Measurements from ENCODE around the gene NRF1. TPM values are rescaled to one million over a fixed set of nuclear protein-coding genes. Genes with fewer than 3 reads are reported as not detected.
"Not testable (repeated sequence)": the region's sequence is repeated elsewhere in the genome, so short reads cannot be mapped to it uniquely, and the experiment has no call there.

The NRF1 gene
- total RNA-seq, 2 experiments from 2014 or later, result 25.9 to 28.7 TPM

DNA sequence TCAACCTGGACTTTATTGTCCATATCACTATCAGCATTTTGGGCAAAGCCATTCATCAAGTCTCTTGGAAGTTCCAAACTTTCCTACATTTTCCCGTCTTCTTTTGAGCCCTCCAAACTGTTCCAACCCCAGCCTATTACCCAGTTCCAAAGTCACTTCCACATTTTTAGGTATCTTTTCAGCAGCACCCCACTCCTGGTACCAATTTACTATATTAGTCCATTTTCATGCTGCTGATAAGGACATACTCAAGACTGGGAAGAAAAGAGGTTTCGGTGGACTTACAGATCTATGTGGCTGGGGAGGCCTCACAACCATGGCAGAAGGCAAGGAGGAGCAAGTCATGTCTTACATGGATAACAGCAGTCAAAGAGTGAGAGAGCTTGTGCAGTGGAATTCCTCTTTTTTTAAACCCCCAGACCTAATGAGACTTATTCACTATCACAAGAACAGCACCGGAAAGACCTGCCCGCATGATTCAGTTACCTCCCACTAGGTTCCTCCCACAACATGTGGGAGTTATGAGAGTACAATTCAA lies 50.2 kb downstream of the NRF1 start:
- H3K4me3 Mint-ChIP-seq, result no peak overlapping the region
- no peak overlapping the region for H3K27ac Mint-ChIP-seq
- no peaks in the 10 kb centered on the region for H3K4me1 Mint-ChIP-seq
- peaks cover 23% of the 10 kb centered on the region for H3K9me3 Mint-ChIP-seq
- ChIA-PET POLR2A (no interaction called here), CTCF (no interaction called here)
- DNase-seq, result no peak
- no peaks in the 10 kb centered on the region for H3K27me3 Mint-ChIP-seq
- H3K36me3 Mint-ChIP-seq (ENCODE audit: low read depth), result peaks cover 56% of the 10 kb centered on the region

DNA sequence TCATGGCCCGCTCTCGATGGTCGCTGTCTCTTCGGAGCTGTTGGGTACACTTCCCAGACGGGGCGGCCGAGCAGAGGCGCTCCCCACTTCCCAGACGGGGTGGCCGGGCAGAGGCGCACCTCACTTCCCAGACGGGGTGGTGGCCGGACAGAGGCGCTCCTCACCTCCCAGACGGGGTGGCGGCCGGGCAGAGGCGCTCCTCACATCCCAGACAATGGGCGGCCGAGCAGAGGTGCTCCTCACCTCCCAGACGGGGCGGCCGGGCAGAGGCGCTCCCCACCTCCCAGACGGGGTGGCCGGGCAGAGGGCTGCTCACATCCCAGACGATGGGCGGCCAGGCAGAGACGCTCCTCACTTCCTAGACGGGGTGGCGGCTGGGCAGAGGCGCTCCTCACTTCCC lies 51.7 kb downstream of the NRF1 start:
- DNase-seq, H3K27ac Mint-ChIP-seq, H3K27me3 Mint-ChIP-seq, POLR2A ChIA-PET, H3K4me1 Mint-ChIP-seq, H3K4me3 Mint-ChIP-seq: not testable (repeated sequence)
- peaks cover 23% of the 10 kb centered on the region for H3K9me3 Mint-ChIP-seq
- CTCF ChIA-PET, result interaction anchor here (1.1 kb wide), 1 partner anchor 50 kb away, joined by 3 read pairs; no protein-coding TSS in a partner anchor
- H3K36me3 Mint-ChIP-seq (ENCODE audit: low read depth), result peaks cover 47% of the 10 kb centered on the region

DNA sequence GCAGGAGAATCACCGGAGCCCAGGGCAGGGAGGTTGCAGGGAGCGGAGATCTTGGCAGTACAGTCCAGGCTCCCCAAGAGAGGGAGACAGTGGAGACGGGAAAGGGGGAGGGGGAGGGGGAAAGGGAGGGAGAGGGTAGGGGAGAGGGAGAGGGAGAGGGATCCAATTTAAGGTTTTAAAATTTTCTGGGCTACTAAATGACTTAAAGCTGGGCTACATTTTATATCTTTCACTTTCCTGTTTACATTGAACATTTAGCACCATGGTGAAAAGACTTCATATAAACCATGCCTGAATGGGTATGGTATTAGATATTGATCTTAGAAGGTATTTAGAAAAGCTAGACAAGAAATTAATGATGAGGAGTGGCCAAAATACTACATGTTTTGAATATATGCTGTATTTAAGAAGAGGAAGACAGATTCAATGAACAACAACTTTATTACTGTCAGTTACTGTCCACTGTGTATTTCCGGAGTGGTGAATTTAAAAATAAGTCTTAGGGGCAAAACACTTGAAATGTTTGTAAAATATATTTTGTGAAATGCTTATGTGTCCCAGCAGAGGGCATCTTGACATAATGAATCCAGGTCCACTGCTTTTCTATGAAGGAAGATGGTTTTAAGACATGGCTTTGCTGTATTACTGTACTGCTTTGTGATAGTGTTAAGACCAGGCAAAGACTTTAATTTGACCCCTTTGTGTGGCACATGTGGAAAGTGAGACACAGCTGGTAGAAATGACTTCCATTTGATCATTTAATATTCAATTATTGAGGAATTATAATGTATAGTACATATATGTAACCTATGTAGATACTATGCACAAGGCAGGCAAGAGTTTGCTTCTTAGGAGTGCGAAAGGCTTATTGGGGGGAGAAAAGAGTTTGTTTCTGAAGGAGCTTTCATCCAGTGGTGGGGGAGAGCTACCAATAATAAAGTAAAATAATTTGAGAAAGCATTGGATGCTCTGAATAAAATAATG lies 52.8 kb downstream of the NRF1 start:
- no peak overlapping the region for H3K27ac Mint-ChIP-seq
- H3K27me3 Mint-ChIP-seq, result no peaks in the 10 kb centered on the region
- ChIA-PET CTCF (interaction anchor here (1.0 to 1.1 kb wide), 2 partner anchors 51 to 116 kb away, joined by 3 read pairs; no protein-coding TSS in a partner anchor), POLR2A (no interaction called here)
- peaks cover 23% of the 10 kb centered on the region for H3K9me3 Mint-ChIP-seq
- peaks cover 41% of the 10 kb centered on the region for H3K36me3 Mint-ChIP-seq (ENCODE audit: low read depth)
- H3K4me1 Mint-ChIP-seq, result no peaks in the 10 kb centered on the region
- DNase-seq, result peak; percentile 12
- H3K4me3 Mint-ChIP-seq, result no peak overlapping the region

- ChIA-PET CTCF (no interaction called here), POLR2A (no interaction called here)
- Mint-ChIP-seq H3K27me3 (no peaks in the 10 kb centered on the region), H3K9me3 (peaks cover 16% of the 10 kb centered on the region), H3K4me3 (no peak overlapping the region), H3K36me3 (ENCODE audit: low read depth) (peaks cover 34% of the 10 kb centered on the region), H3K27ac (no peak overlapping the region), H3K4me1 (no peaks in the 10 kb centered on the region)
- no peak for DNase-seq
Measured at GRCh38 chr7:129665013-129665401, 53.5 kb downstream of the NRF1 start.

- Mint-ChIP-seq H3K9me3 (peaks cover 1% of the 10 kb centered on the region), H3K27ac (no peak overlapping the region), H3K36me3 (ENCODE audit: low read depth) (peaks cover 13% of the 10 kb centered on the region), H3K4me3 (no peak overlapping the region), H3K4me1 (no peaks in the 10 kb centered on the region), H3K27me3 (no peaks in the 10 kb centered on the region)
- ChIA-PET POLR2A (no interaction called here), CTCF (no interaction called here)
- no peak for DNase-seq
Measured at GRCh38 chr7:129667116-129667515, 55.6 kb downstream of the NRF1 start.

GRCh38 chr7:129667551-129667950 lies 56.0 kb downstream of the NRF1 start:
- H3K36me3 Mint-ChIP-seq (ENCODE audit: low read depth), result peaks cover 9% of the 10 kb centered on the region
- H3K9me3 Mint-ChIP-seq, result no peaks in the 10 kb centered on the region
- H3K4me3 Mint-ChIP-seq, result no peak overlapping the region
- no peaks in the 10 kb centered on the region for H3K27me3 Mint-ChIP-seq
- H3K27ac Mint-ChIP-seq, result no peak overlapping the region
- ChIA-PET CTCF (no interaction called here), POLR2A (no interaction called here)
- DNase-seq, result no peak
- no peaks in the 10 kb centered on the region for H3K4me1 Mint-ChIP-seq

- ChIA-PET POLR2A (no interaction called here), CTCF (no interaction called here)
- Mint-ChIP-seq H3K4me3 (no peak overlapping the region), H3K36me3 (ENCODE audit: low read depth) (peaks cover 8% of the 10 kb centered on the region), H3K27ac (no peak overlapping the region), H3K4me1 (no peaks in the 10 kb centered on the region), H3K9me3 (peaks cover 3% of the 10 kb centered on the region), H3K27me3 (no peaks in the 10 kb centered on the region)
- no peak for DNase-seq
Measured at GRCh38 chr7:129669901-129670300, 58.4 kb downstream of the NRF1 start.

DNA sequence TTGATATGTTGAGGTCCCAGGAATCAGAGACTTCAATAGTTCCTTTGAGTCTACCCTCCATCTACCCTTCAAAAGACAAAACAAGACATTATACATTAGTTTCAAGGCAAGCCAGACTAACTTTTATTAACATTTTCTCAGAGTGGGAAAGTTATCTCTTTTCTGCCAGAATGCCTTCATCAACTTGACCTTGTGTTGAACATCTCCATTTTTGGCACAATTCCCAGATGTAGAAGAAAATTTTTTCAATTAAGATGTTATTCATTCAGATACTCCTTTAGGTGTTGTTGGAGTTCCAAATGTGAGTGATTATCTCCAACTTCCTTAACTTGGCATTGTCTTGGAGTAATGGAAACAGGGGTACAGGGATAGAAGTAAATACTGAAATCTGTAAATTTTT lies 59.1 kb downstream of the NRF1 start:
- Mint-ChIP-seq H3K27me3 (no peaks in the 10 kb centered on the region), H3K36me3 (ENCODE audit: low read depth) (peaks cover 15% of the 10 kb centered on the region), H3K27ac (no peak overlapping the region), H3K9me3 (peaks cover 4% of the 10 kb centered on the region), H3K4me1 (no peaks in the 10 kb centered on the region), H3K4me3 (no peak overlapping the region)
- POLR2A ChIA-PET, result no interaction called here
- CTCF ChIA-PET, result no interaction called here
- DNase-seq, result no peak

- DNase-seq, result no peak
- peaks cover 21% of the 10 kb centered on the region for H3K36me3 Mint-ChIP-seq (ENCODE audit: low read depth)
- H3K27ac Mint-ChIP-seq, result no peak overlapping the region
- POLR2A ChIA-PET, result no interaction called here
- CTCF ChIA-PET, result no interaction called here
- H3K4me1 Mint-ChIP-seq, result no peaks in the 10 kb centered on the region
- H3K9me3 Mint-ChIP-seq, result peaks cover 4% of the 10 kb centered on the region
- no peak overlapping the region for H3K4me3 Mint-ChIP-seq
- no peaks in the 10 kb centered on the region for H3K27me3 Mint-ChIP-seq
Measured at GRCh38 chr7:129671266-129671665, 59.7 kb downstream of the NRF1 start.

- H3K27me3 Mint-ChIP-seq, H3K9me3 Mint-ChIP-seq, POLR2A ChIA-PET, DNase-seq, H3K4me1 Mint-ChIP-seq, CTCF ChIA-PET, H3K27ac Mint-ChIP-seq, H3K4me3 Mint-ChIP-seq: not testable (repeated sequence)
- H3K36me3 Mint-ChIP-seq (ENCODE audit: low read depth), result peaks cover 34% of the 10 kb centered on the region
Measured at GRCh38 chr7:129674475-129674874, 63.0 kb downstream of the NRF1 start.

- Mint-ChIP-seq H3K36me3 (ENCODE audit: low read depth) (peaks cover 37% of the 10 kb centered on the region), H3K27ac (no peak overlapping the region), H3K4me3 (no peak overlapping the region), H3K4me1 (no peaks in the 10 kb centered on the region), H3K27me3 (no peaks in the 10 kb centered on the region), H3K9me3 (peaks cover 4% of the 10 kb centered on the region)
- ChIA-PET CTCF (no interaction called here), POLR2A (interaction anchor here (0.6 kb wide), 1 partner anchor 159 kb away, joined by 3 read pairs; no protein-coding TSS in a partner anchor)
- DNase-seq, result no peak
Measured at GRCh38 chr7:129675521-129675920, 64.0 kb downstream of the NRF1 start.

GRCh38 chr7:129676017-129676897 lies 64.7 kb downstream of the NRF1 start:
- CTCF ChIA-PET, result no interaction called here
- no peak for DNase-seq
- Mint-ChIP-seq H3K4me1 (no peaks in the 10 kb centered on the region), H3K27me3 (no peaks in the 10 kb centered on the region), H3K27ac (no peak overlapping the region), H3K36me3 (ENCODE audit: low read depth) (peaks cover 37% of the 10 kb centered on the region), H3K9me3 (peaks cover 4% of the 10 kb centered on the region), H3K4me3 (no peak overlapping the region)
- POLR2A ChIA-PET, result no interaction called here

DNA sequence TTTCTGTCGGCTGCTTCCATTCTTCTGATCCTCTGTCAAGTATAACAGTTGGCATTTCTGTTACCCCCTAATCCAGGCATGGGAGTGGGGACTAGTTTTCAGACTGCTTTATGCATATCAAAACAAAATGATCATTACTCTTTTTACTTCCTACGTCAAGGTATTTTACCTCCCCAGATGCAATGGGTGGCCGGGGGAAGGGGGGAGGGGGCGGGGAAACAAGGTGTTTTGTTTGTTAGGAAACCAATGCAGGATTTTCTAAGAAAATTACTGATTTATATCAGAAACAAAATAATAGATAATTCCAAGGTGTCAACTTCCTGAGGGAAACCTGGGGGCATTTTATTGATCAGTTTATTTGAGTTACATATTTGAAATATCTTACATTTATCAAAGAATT lies 66.3 kb downstream of the NRF1 start:
- Mint-ChIP-seq H3K9me3 (peaks cover 4% of the 10 kb centered on the region), H3K36me3 (ENCODE audit: low read depth) (peaks cover 37% of the 10 kb centered on the region), H3K27ac (no peak overlapping the region), H3K4me3 (no peak overlapping the region), H3K27me3 (no peaks in the 10 kb centered on the region), H3K4me1 (no peaks in the 10 kb centered on the region)
- ChIA-PET POLR2A (no interaction called here), CTCF (no interaction called here)
- DNase-seq, result no peak

Measured in activated CD4-positive, alpha-beta T cell treated with anti-CD3 and anti-CD28 coated beads, Interleukin-2, amount 10 ng/mL, durations not matched to agents 7 days and 5 days (primary cell).